Stimulated activated CD4-positive, alpha-beta T cell treated with anti-CD3 and anti-CD28 coated beads, Interleukin-12 subunit alpha, Interleukin-12 subunit beta, amount 100 ng/mL, for 48 hours (primary cell): ENCODE data around the gene HLA-DQA1.
"Not testable (repeated sequence)": the region's sequence is repeated elsewhere in the genome, so short reads cannot be mapped to it uniquely, and the experiment has no call there.

Experiments used
- DNase-seq, 3 donors: peaks; one replicate each; pipeline ENCODE4 v3.0.0-alpha.2; 2020; ENCODE audit warnings: low read depth in 2 of 3, low spot score in 1 of 3

HLA-DQA1 gene

GRCh38 chr6:32657819-32658218, 20.6 kb downstream of the HLA-DQA1 start:
- DNase-seq = not testable (repeated sequence)

- DNase-seq = no peak
These were observed 21.2 kb downstream of the HLA-DQA1 start for GRCh38 chr6:32658268-32658897.

- no peak for DNase-seq
These were observed 22.8 kb downstream of the HLA-DQA1 start for GRCh38 chr6:32659856-32660595.

- no peak for DNase-seq
These were observed 24.9 kb downstream of the HLA-DQA1 start for GRCh38 chr6:32662099-32662498.

- no peak for DNase-seq
These were observed 25.6 kb downstream of the HLA-DQA1 start for GRCh38 chr6:32662836-32663235.

- no peak for DNase-seq
These were observed 27.1 kb downstream of the HLA-DQA1 start for GRCh38 chr6:32664354-32664753.

- no peak for DNase-seq
These were observed 27.7 kb downstream of the HLA-DQA1 start for GRCh38 chr6:32664827-32665362.

GRCh38 chr6:32665661-32666060, 28.5 kb downstream of the HLA-DQA1 start:
- DNase-seq = no peak

- peak in 1 of 3 donors; percentile 63 for DNase-seq
These were observed 29.5 kb downstream of the HLA-DQA1 start, which contains the start of gene HLA-DQB1 for GRCh38 chr6:32666420-32667300. Gene HLA-DQB1 (minus strand): TSS chr6:32666657. CDS start chr6:32666607, 50 bp downstream.

GRCh38 chr6:32668226-32668747, 31.1 kb downstream of the HLA-DQA1 start:
- DNase-seq = peak in 1 of 3 donors; percentile 46

GRCh38 chr6:32669240-32669639, 32.0 kb downstream of the HLA-DQA1 start:
- DNase-seq = no peak

- DNase-seq = no peak
These were observed 32.7 kb downstream of the HLA-DQA1 start for GRCh38 chr6:32669893-32670292.

- not testable (repeated sequence) for DNase-seq
These were observed 34.7 kb downstream of the HLA-DQA1 start for GRCh38 chr6:32671908-32672307.

- DNase-seq = not testable (repeated sequence)
These were observed 36.9 kb downstream of the HLA-DQA1 start for GRCh38 chr6:32674123-32674522.

GRCh38 chr6:32679492-32679891, 42.3 kb downstream of the HLA-DQA1 start:
- no peak for DNase-seq

- DNase-seq = no peak
These were observed 42.8 kb downstream of the HLA-DQA1 start for GRCh38 chr6:32680055-32680454.

GRCh38 chr6:32684246-32684645, 47.0 kb downstream of the HLA-DQA1 start:
- DNase-seq = no peak

- no peak for DNase-seq
These were observed 48.4 kb downstream of the HLA-DQA1 start for GRCh38 chr6:32685603-32686002.

GRCh38 chr6:32689531-32690501, 52.6 kb downstream of the HLA-DQA1 start:
- DNase-seq = no peak

- peak in 2 of 3 donors; percentile 26 to 37 for DNase-seq
These were observed 54.8 kb downstream of the HLA-DQA1 start for GRCh38 chr6:32692019-32692418.
